Epithelial cell of proximal tubule (primary cell): ENCODE results near the gene IGF1R. TPM values are rescaled to one million over a fixed set of nuclear protein-coding genes. Genes with fewer than 3 reads are reported as not detected.

Source experiments
- DNase-seq: peaks from one replicate; pipeline ENCODE4 v3.0.0-alpha.2; 2011; ENCODE audit warnings: low read depth
- H3K4me3 ChIP-seq: 2 replicates; pipeline ENCODE4 v1.5.1; 2011; ENCODE audit warnings: low read depth, mild to moderate bottlenecking, low read length
- CTCF ChIP-seq: conservative IDR thresholded peaks from 2 replicates; pipeline ENCODE4 v1.5.1; 2012; ENCODE audit warnings: low read depth, mild to moderate bottlenecking, low read length
- total RNA-seq: library from RNA; depleted of rRNA; stranded (reverse); fragments of >200 nt; gene quantifications from 2 replicates; pipeline ENCODE4 v1.2.3, GENCODE V29; 2015

Gene IGF1R
- total RNA-seq, 1 donor from 2014 or later = 14.5 TPM

GRCh38 chr15:98899272-98900021 is 251.1 kb downstream of the IGF1R start:
- H3K4me3 ChIP-seq = no peak overlapping the region
- no peak for TF ChIP-seq CTCF
- DNase-seq = no peak

GRCh38 chr15:98900356-98900755 is 252.0 kb downstream of the IGF1R start:
- no peak for DNase-seq
- H3K4me3 ChIP-seq = no peak overlapping the region
- no peak for TF ChIP-seq CTCF

GRCh38 chr15:98901434-98902072 is 253.2 kb downstream of the IGF1R start:
- DNase-seq = no peak
- H3K4me3 ChIP-seq = no peak overlapping the region
- no peak for TF ChIP-seq CTCF

GRCh38 chr15:98902931-98903330 is 254.6 kb downstream of the IGF1R start:
- no peak for DNase-seq
- no peak overlapping the region for H3K4me3 ChIP-seq
- TF ChIP-seq CTCF = no peak

GRCh38 chr15:98903377-98904018 is 255.2 kb downstream of the IGF1R start:
- TF ChIP-seq CTCF = no peak
- H3K4me3 ChIP-seq = no peak overlapping the region
- DNase-seq = peak; percentile 20

GRCh38 chr15:98904544-98904943 is 256.2 kb downstream of the IGF1R start:
- no peak overlapping the region for H3K4me3 ChIP-seq
- DNase-seq = no peak
- peak; percentile 78 for TF ChIP-seq CTCF
